ENCODE measurements around the gene SCARB1.

SCARB1 gene

DNA sequence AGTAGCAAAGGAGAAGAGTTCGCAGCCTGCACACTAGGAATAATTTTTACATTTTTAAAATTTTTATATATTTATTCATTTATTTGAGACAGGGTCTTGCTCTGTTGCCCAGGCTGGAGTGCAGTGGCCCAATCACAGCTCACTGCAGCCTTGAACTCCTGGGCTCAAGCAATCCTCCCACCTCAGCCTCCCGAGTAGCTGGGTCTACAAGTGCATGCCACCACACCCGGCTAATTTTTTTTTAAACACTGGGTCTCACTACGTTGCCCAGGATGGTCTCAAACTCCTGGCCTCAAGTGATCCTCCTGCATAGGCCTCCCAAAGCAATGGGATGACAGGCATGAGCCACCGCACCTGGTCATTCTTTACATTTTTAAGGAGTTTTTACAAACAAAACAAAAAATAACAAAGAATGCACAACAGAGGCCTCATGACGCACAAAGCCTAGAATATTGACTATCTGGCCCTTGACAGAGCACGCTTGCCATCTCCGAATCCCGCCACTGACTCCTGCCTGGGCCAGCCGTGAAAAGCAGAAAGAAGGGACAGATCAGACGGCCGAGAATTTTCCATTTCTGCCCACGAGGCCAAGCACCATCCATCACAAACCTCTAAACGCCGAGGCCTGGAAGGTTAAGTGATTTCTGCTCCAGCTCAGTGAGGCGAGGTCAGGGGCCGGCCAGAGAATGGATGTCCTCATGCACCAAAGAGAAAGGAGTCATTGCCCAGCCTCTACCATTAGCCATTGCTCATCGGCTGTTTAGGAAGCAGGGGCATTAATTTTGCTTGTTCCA is 120.0 kb downstream of the SCARB1 start:
- H3K27ac ChIP-seq (ENCODE audit: low read length), result peak overlapping the region; percentile 69
- H3K4me3 ChIP-seq (ENCODE audit: low read depth in 1 of 2, low read length in 2 of 2), result no peak overlapping the region
- H3K36me3 ChIP-seq (ENCODE audit: control insufficient read depth in 1 of 2, insufficient read depth in 2 of 2, low read length in 2 of 2), result no peaks in the 10 kb centered on the region
- H3K9me3 ChIP-seq (ENCODE audit: control insufficient read depth in 1 of 2, low read length in 2 of 2), result no peaks in the 10 kb centered on the region
- H3K27me3 ChIP-seq (ENCODE audit: low read depth, low read length), result no peaks in the 10 kb centered on the region
- peaks cover 16 to 38% of the 10 kb centered on the region in 2 donors for H3K4me1 ChIP-seq (ENCODE audit: control insufficient read depth in 1 of 2, insufficient read depth in 2 of 2, low read length in 2 of 2)

DNA sequence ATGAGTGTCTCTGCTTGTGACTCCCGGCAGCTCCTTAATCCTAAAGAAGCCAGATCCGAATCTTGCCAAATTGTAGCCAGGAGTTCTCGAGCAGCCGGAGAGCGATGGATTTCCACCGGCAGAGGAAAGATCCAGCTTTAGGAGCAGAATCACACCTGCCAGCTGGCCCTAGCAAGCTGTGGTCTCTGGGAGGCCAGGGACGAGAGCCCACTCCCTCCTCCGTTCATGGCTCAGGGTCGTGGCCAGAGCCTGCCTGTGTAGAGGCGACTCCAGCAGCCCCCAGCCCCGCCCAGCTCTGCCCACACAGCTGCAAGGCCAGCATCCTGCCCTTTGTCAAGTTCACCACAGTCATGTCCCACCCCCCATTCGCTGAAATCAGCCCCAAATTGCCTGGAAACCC is 121.0 kb downstream of the SCARB1 start:
- H3K27me3 ChIP-seq (ENCODE audit: low read depth, low read length), result no peaks in the 10 kb centered on the region
- H3K27ac ChIP-seq (ENCODE audit: low read length), result peak overlapping the region; percentile 69
- H3K4me1 ChIP-seq (ENCODE audit: control insufficient read depth in 1 of 2, insufficient read depth in 2 of 2, low read length in 2 of 2), result peaks cover 16 to 38% of the 10 kb centered on the region in 2 donors
- H3K36me3 ChIP-seq (ENCODE audit: control insufficient read depth in 1 of 2, insufficient read depth in 2 of 2, low read length in 2 of 2), result no peaks in the 10 kb centered on the region
- no peaks in the 10 kb centered on the region for H3K9me3 ChIP-seq (ENCODE audit: control insufficient read depth in 1 of 2, low read length in 2 of 2)
- peak overlapping the region; percentile 16 to 29 for H3K4me3 ChIP-seq (ENCODE audit: low read depth in 1 of 2, low read length in 2 of 2)

DNA sequence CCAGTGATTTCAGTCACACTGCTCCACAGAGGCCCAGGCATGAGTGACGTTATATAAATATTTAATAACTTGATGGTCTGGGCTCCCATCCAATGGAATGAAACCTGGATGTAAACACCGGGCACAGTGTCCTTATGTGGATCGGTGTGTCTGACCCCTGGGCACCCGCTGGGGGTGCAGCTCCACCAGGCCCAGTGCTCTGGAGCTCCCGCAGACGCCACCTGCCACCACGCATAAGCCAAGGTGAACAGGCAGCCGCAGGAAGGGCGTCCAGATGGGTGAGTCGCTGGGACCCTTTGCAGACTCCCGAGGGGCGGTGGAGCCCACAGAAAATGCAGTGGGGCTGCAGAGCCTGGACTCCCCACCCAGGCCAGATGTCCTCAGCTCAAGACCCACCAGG is 121.6 kb downstream of the SCARB1 start:
- peak overlapping the region in 1 of 2 donors; percentile 29 for H3K4me3 ChIP-seq (ENCODE audit: low read depth in 1 of 2, low read length in 2 of 2)
- H3K4me1 ChIP-seq (ENCODE audit: control insufficient read depth in 1 of 2, insufficient read depth in 2 of 2, low read length in 2 of 2), result peaks cover 14 to 34% of the 10 kb centered on the region in 2 donors
- H3K27ac ChIP-seq (ENCODE audit: low read length), result peak overlapping the region; percentile 69

GRCh38 chr12:124741211-124741610 is 122.5 kb downstream of the SCARB1 start:
- H3K4me1 ChIP-seq (ENCODE audit: control insufficient read depth in 1 of 2, insufficient read depth in 2 of 2, low read length in 2 of 2), result peaks cover 5 to 25% of the 10 kb centered on the region in 2 donors
- H3K27ac ChIP-seq (ENCODE audit: low read length), result peak overlapping the region; percentile 52

More for the DNA sequence above, 121.6 kb downstream of the SCARB1 start:
- no peaks in the 10 kb centered on the region for H3K9me3 ChIP-seq (ENCODE audit: control insufficient read depth in 1 of 2, low read length in 2 of 2)
- no peaks in the 10 kb centered on the region for H3K27me3 ChIP-seq (ENCODE audit: low read depth, low read length)
- no peaks in the 10 kb centered on the region for H3K36me3 ChIP-seq (ENCODE audit: control insufficient read depth in 1 of 2, insufficient read depth in 2 of 2, low read length in 2 of 2)

GRCh38 chr12:124740691-124741137 is 123.0 kb downstream of the SCARB1 start:
- no peak overlapping the region for H3K27ac ChIP-seq (ENCODE audit: low read length)
- H3K36me3 ChIP-seq (ENCODE audit: control insufficient read depth in 1 of 2, insufficient read depth in 2 of 2, low read length in 2 of 2), result no peaks in the 10 kb centered on the region
- peaks cover 4 to 23% of the 10 kb centered on the region in 2 donors for H3K4me1 ChIP-seq (ENCODE audit: control insufficient read depth in 1 of 2, insufficient read depth in 2 of 2, low read length in 2 of 2)
- no peaks in the 10 kb centered on the region for H3K9me3 ChIP-seq (ENCODE audit: control insufficient read depth in 1 of 2, low read length in 2 of 2)
- no peak overlapping the region for H3K4me3 ChIP-seq (ENCODE audit: low read depth in 1 of 2, low read length in 2 of 2)
- H3K27me3 ChIP-seq (ENCODE audit: low read depth, low read length), result no peaks in the 10 kb centered on the region

More at GRCh38 chr12:124741211-124741610, 122.5 kb downstream of the SCARB1 start:
- Histone ChIP-seq H3K36me3 (ENCODE audit: control insufficient read depth in 1 of 2, insufficient read depth in 2 of 2, low read length in 2 of 2) (no peaks in the 10 kb centered on the region), H3K4me3 (ENCODE audit: low read depth in 1 of 2, low read length in 2 of 2) (no peak overlapping the region), H3K9me3 (ENCODE audit: control insufficient read depth in 1 of 2, low read length in 2 of 2) (no peaks in the 10 kb centered on the region), H3K27me3 (ENCODE audit: low read depth, low read length) (no peaks in the 10 kb centered on the region)

DNA sequence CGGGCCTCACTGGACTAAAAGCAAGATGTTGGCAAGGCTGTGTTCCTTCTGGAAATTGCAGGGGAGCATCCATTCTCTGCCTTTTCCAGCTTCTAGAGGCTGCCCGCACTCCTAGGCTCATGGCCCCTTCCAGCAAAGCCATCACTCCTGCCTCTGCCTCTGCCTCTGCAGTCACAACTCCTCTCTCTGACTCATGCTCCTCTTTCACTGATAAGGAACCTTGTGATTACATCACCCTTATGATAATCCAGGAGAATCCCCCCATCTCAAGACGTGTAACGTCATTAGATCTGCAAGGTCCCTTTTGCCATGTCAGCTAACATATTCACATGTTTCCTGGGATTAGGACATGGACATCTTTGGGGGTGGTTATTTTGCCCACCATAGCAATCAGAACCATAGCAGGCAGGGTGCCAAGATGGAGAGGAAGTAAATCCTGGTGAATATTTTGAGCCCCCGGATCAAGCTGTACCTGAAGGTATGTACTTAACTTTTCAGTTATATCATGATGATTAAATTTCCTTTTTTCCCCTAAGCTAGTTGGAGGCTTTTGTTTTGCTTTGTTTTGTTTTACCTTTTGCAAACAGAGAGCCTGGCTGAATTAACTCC is 123.6 kb downstream of the SCARB1 start:
- no peaks in the 10 kb centered on the region for H3K27me3 ChIP-seq (ENCODE audit: low read depth, low read length)
- H3K36me3 ChIP-seq (ENCODE audit: control insufficient read depth in 1 of 2, insufficient read depth in 2 of 2, low read length in 2 of 2), result no peaks in the 10 kb centered on the region
- peaks cover 0 to 18% of the 10 kb centered on the region in 2 donors for H3K4me1 ChIP-seq (ENCODE audit: control insufficient read depth in 1 of 2, insufficient read depth in 2 of 2, low read length in 2 of 2)
- no peak overlapping the region for H3K4me3 ChIP-seq (ENCODE audit: low read depth in 1 of 2, low read length in 2 of 2)
- no peak overlapping the region for H3K27ac ChIP-seq (ENCODE audit: low read length)
- H3K9me3 ChIP-seq (ENCODE audit: control insufficient read depth in 1 of 2, low read length in 2 of 2), result no peaks in the 10 kb centered on the region

GRCh38 chr12:124738636-124739467 is 124.8 kb downstream of the SCARB1 start:
- Histone ChIP-seq H3K36me3 (ENCODE audit: control insufficient read depth in 1 of 2, insufficient read depth in 2 of 2, low read length in 2 of 2) (no peaks in the 10 kb centered on the region), H3K4me3 (ENCODE audit: low read depth in 1 of 2, low read length in 2 of 2) (no peak overlapping the region), H3K4me1 (ENCODE audit: control insufficient read depth in 1 of 2, insufficient read depth in 2 of 2, low read length in 2 of 2) (peaks cover 0 to 9% of the 10 kb centered on the region in 2 donors), H3K27ac (ENCODE audit: low read length) (no peak overlapping the region), H3K27me3 (ENCODE audit: low read depth, low read length) (no peaks in the 10 kb centered on the region), H3K9me3 (ENCODE audit: control insufficient read depth in 1 of 2, low read length in 2 of 2) (no peaks in the 10 kb centered on the region)

GRCh38 chr12:124737772-124738635 is 125.7 kb downstream of the SCARB1 start:
- Histone ChIP-seq H3K4me1 (ENCODE audit: control insufficient read depth in 1 of 2, insufficient read depth in 2 of 2, low read length in 2 of 2) (peaks cover 0 to 5% of the 10 kb centered on the region in 2 donors), H3K4me3 (ENCODE audit: low read depth in 1 of 2, low read length in 2 of 2) (no peak overlapping the region), H3K27ac (ENCODE audit: low read length) (no peak overlapping the region), H3K36me3 (ENCODE audit: control insufficient read depth in 1 of 2, insufficient read depth in 2 of 2, low read length in 2 of 2) (no peaks in the 10 kb centered on the region), H3K27me3 (ENCODE audit: low read depth, low read length) (no peaks in the 10 kb centered on the region), H3K9me3 (ENCODE audit: control insufficient read depth in 1 of 2, low read length in 2 of 2) (no peaks in the 10 kb centered on the region)

GRCh38 chr12:124737040-124737419 is 126.6 kb downstream of the SCARB1 start:
- no peak overlapping the region for H3K27ac ChIP-seq (ENCODE audit: low read length)
- no peaks in the 10 kb centered on the region for H3K27me3 ChIP-seq (ENCODE audit: low read depth, low read length)
- H3K4me1 ChIP-seq (ENCODE audit: control insufficient read depth in 1 of 2, insufficient read depth in 2 of 2, low read length in 2 of 2), result peaks cover 0 to 5% of the 10 kb centered on the region in 2 donors
- no peaks in the 10 kb centered on the region for H3K36me3 ChIP-seq (ENCODE audit: control insufficient read depth in 1 of 2, insufficient read depth in 2 of 2, low read length in 2 of 2)
- H3K4me3 ChIP-seq (ENCODE audit: low read depth in 1 of 2, low read length in 2 of 2), result no peak overlapping the region
- no peaks in the 10 kb centered on the region for H3K9me3 ChIP-seq (ENCODE audit: control insufficient read depth in 1 of 2, low read length in 2 of 2)

GRCh38 chr12:124736115-124737039 is 127.3 kb downstream of the SCARB1 start:
- Histone ChIP-seq H3K4me3 (ENCODE audit: low read depth in 1 of 2, low read length in 2 of 2) (no peak overlapping the region), H3K36me3 (ENCODE audit: control insufficient read depth in 1 of 2, insufficient read depth in 2 of 2, low read length in 2 of 2) (no peaks in the 10 kb centered on the region), H3K27me3 (ENCODE audit: low read depth, low read length) (no peaks in the 10 kb centered on the region), H3K27ac (ENCODE audit: low read length) (no peak overlapping the region), H3K9me3 (ENCODE audit: control insufficient read depth in 1 of 2, low read length in 2 of 2) (no peaks in the 10 kb centered on the region), H3K4me1 (ENCODE audit: control insufficient read depth in 1 of 2, insufficient read depth in 2 of 2, low read length in 2 of 2) (peaks cover 0 to 5% of the 10 kb centered on the region in 2 donors)
